Sciatic nerve (tissue), 2 donors: ENCODE data around the gene DOHH. TPM values are rescaled to one million over a fixed set of nuclear protein-coding genes. Genes with fewer than 3 reads are reported as not detected.
A peak's percentile ranks its signal among the peaks of the same experiment; 100 is the strongest.
"Not testable (repeated sequence)": the region's sequence is repeated elsewhere in the genome, so short reads cannot be mapped to it uniquely, and the experiment has no call there.

Experiments used
- ATAC-seq: fragments of 200-7000 bp; cut with Tn5 transposase; one replicate; pipeline ENCODE4 v1.9.1; 2020; ENCODE audit warnings: mild to moderate bottlenecking, moderate library complexity
- DNase-seq: peaks from one replicate; pipeline ENCODE4 v3.0.0-alpha.2; 2020; ENCODE audit warnings: low spot score
- intact Hi-C: fragments of 100-400 bp; cut with DNase I; formaldehyde crosslinking; loops from one replicate; pipeline ENCODE4 v1.14.2; 2022
- total RNA-seq: library from RNA; stranded (reverse); fragmentation: NEBNext Ultra II Directional; extraction: Animal tissue kit (Norgen Biotek cat#: 25700); gene quantifications from one replicate; pipeline ENCODE4 v1.2.1, GENCODE V29; 2021
- donor health status: DM: no; HTN: no; CAD: no.
- donor health status: DM: no; HTN: no; CAD: no.

DOHH gene
- total RNA-seq, 1 donor from 2014 or later: 8.4 TPM

GRCh38 chr19:3536429-3537100 is 36.1 kb upstream of the DOHH start:
- DNase-seq (peak; percentile 77), ATAC-seq (peak; percentile 87)
- intact Hi-C loops: no loop called here

GRCh38 chr19:3535981-3536380 is 35.5 kb upstream of the DOHH start:
- ATAC-seq: no peak
- no peak for DNase-seq
- intact Hi-C loops: no loop called here

GRCh38 chr19:3535563-3535965 is 35.1 kb upstream of the DOHH start:
- DNase-seq (no peak), ATAC-seq (no peak)
- intact Hi-C loops: no loop called here

- no peak for ATAC-seq
- intact Hi-C loops: no loop called here
- no peak for DNase-seq
Measured at GRCh38 chr19:3535235-3535535, 34.7 kb upstream of the DOHH start.

- no peak for ATAC-seq
- intact Hi-C loops: no loop called here
- DNase-seq: no peak
Measured at GRCh38 chr19:3534375-3535234, 34.1 kb upstream of the DOHH start.

GRCh38 chr19:3533563-3534216 is 33.2 kb upstream of the DOHH start:
- ATAC-seq (no peak), DNase-seq (no peak)
- intact Hi-C loops: no loop called here

- no peak for ATAC-seq
- intact Hi-C loops: no loop called here
- DNase-seq: no peak
Measured at GRCh38 chr19:3533033-3533432, 32.6 kb upstream of the DOHH start.

GRCh38 chr19:3532154-3532786 is 31.8 kb upstream of the DOHH start:
- DNase-seq (no peak), ATAC-seq (no peak)
- intact Hi-C loops: no loop called here

- ATAC-seq (no peak), DNase-seq (no peak)
- intact Hi-C loops: no loop called here
Measured at GRCh38 chr19:3531716-3532115, 31.2 kb upstream of the DOHH start.

- DNase-seq: no peak
- no peak for ATAC-seq
- intact Hi-C loops: no loop called here
Measured at GRCh38 chr19:3530389-3530788, 29.9 kb upstream of the DOHH start.

GRCh38 chr19:3529299-3529698 is 28.8 kb upstream of the DOHH start:
- ATAC-seq, intact Hi-C loops, DNase-seq: not testable (repeated sequence)

- intact Hi-C loops: no loop called here
Measured at GRCh38 chr19:3528539-3529211, 28.2 kb upstream of the DOHH start.

GRCh38 chr19:3528080-3528479 is 27.6 kb upstream of the DOHH start:
- intact Hi-C loops: no loop called here
- DNase-seq (no peak), ATAC-seq (no peak)

More at GRCh38 chr19:3528539-3529211, 28.2 kb upstream of the DOHH start:
- DNase-seq (no peak), ATAC-seq (no peak)

GRCh38 chr19:3527238-3527910 is 26.9 kb upstream of the DOHH start:
- DNase-seq: no peak
- intact Hi-C loops: no loop called here

GRCh38 chr19:3526507-3527237 is 26.2 kb upstream of the DOHH start:
- no peak for DNase-seq
- intact Hi-C loops: no loop called here
- ATAC-seq: no peak

More at GRCh38 chr19:3527238-3527910, 26.9 kb upstream of the DOHH start:
- ATAC-seq: no peak

GRCh38 chr19:3524904-3525451 is 24.5 kb upstream of the DOHH start:
- no peak for ATAC-seq
- intact Hi-C loops: no loop called here
- no peak for DNase-seq

GRCh38 chr19:3524078-3524842 is 23.8 kb upstream of the DOHH start:
- ATAC-seq: no peak
- intact Hi-C loops: no loop called here
- DNase-seq: no peak
